Uterus (tissue), 4 donors: ENCODE results near the gene SLC25A25. TPM values are rescaled to one million over a fixed set of nuclear protein-coding genes. Genes with fewer than 3 reads are reported as not detected.
A peak's percentile ranks its signal among the peaks of the same experiment; 100 is the strongest.

Experiments used
- DNase-seq, 2 donors: peaks; one replicate each; pipeline ENCODE4 v3.0.0-alpha.2; 2019 to 2020
- H3K27ac ChIP-seq, 2 donors: fragments of 200-600 bp; sonication (generic); 1 replicate in 1 of 2; 2 replicates in 1 of 2; pipeline ENCODE4 v1.5.1; 2016 to 2018
- H3K27me3 ChIP-seq, 2 donors: fragments of 200-600 bp; sonication (generic); one replicate each; pipeline ENCODE4 v1.5.1; 2018 to 2019; ENCODE audit warnings: control low read depth in 1 of 2
- H3K36me3 ChIP-seq, 2 donors: fragments of 200-600 bp; sonication (generic); one replicate each; pipeline ENCODE4 v1.5.1; 2019; ENCODE audit warnings: control low read depth in 1 of 2
- H3K4me1 ChIP-seq, 2 donors: fragments of 200-600 bp; sonication (generic); one replicate each; pipeline ENCODE4 v1.5.1; 2018 to 2019; ENCODE audit warnings: control low read depth in 1 of 2
- H3K4me3 ChIP-seq, 2 donors: fragments of 200-600 bp; sonication (generic); 1 replicate in 1 of 2; 2 replicates in 1 of 2; pipeline ENCODE4 v1.5.1; 2018 to 2019; ENCODE audit warnings: mild to moderate bottlenecking in 1 of 2
- H3K9me3 ChIP-seq, 2 donors: fragments of 200-600 bp; sonication (generic); one replicate each; pipeline ENCODE4 v1.5.1; 2019; ENCODE audit warnings: control low read depth in 1 of 2
- POLR2A ChIP-seq, 2 donors: fragments of 450-650 bp; IDR thresholded peaks; one replicate each; pipeline ENCODE4 v1.6.1; 2016; ENCODE audit warnings: antibody characterized with exemption in 2 of 2, mild to moderate bottlenecking in 1 of 2, moderate library complexity in 1 of 2
- intact Hi-C: fragments of 100-400 bp; cut with DNase I; formaldehyde crosslinking; loops from one replicate; pipeline ENCODE4 v1.15.1; 2023; ENCODE audit warnings: low total_unique reads
- total RNA-seq, 4 donors: library from RNA; depleted of rRNA in 3 of 4; stranded (reverse); fragments of >200 nt in 3 of 4; gene quantifications; one replicate each; pipeline versions ENCODE4 v1.1.0 to v1.2.4, GENCODE V29; 2014 to 2023
- TF ChIP-seq, protein P1 (sequence below), 4 experiments: fragments of 200-600 bp in 2 of 4; fragments of 450-650 bp in 2 of 4; sonication (generic) in 2 of 4; IDR thresholded peaks; one replicate each; pipeline ENCODE4 v1.5.1; 2016 to 2019; ENCODE audit warnings: antibody characterized with exemption in 4 of 4, mild to moderate bottlenecking in 2 of 4, moderate library complexity in 1 of 4
- donor health status: DM: yes; HTN: yes; CAD: no.

Gene SLC25A25
- total RNA-seq, 4 donors from 2014 or later, result 14.3 to 49.7 (median 49.0) TPM

DNA sequence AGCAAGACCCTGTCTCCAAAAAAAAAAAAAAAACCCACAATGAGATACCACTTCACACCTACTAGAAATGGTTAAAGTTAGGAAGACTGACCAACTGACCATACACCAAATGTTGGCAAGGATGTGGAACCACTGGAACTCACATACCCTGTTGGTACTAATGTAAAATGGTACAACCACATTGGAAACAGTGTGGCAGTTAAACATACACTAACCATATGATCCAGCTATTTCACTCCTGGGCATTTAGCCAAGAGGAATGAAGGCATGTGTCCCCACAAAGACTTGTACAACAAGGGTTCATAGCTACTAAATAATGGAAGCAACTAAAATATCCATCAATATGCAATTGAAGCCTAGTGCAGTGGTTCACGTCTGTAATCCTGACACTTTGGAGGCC lies 22.2 kb upstream of the SLC25A25 start:
- Histone ChIP-seq H3K27ac (peak overlapping the region; percentile 69 to 75), H3K4me3 (no peak overlapping the region), H3K36me3 (no peaks in the 10 kb centered on the region), H3K4me1 (peaks cover 0 to 9% of the 10 kb centered on the region in 2 donors), H3K27me3 (no peaks in the 10 kb centered on the region), H3K9me3 (no peaks in the 10 kb centered on the region)
- intact Hi-C loops, result no loop called here
- TF ChIP-seq, protein P1, sequence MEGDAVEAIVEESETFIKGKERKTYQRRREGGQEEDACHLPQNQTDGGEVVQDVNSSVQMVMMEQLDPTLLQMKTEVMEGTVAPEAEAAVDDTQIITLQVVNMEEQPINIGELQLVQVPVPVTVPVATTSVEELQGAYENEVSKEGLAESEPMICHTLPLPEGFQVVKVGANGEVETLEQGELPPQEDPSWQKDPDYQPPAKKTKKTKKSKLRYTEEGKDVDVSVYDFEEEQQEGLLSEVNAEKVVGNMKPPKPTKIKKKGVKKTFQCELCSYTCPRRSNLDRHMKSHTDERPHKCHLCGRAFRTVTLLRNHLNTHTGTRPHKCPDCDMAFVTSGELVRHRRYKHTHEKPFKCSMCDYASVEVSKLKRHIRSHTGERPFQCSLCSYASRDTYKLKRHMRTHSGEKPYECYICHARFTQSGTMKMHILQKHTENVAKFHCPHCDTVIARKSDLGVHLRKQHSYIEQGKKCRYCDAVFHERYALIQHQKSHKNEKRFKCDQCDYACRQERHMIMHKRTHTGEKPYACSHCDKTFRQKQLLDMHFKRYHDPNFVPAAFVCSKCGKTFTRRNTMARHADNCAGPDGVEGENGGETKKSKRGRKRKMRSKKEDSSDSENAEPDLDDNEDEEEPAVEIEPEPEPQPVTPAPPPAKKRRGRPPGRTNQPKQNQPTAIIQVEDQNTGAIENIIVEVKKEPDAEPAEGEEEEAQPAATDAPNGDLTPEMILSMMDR (IDR thresholded peaks at IDR 0.05), result no peak
- TF ChIP-seq POLR2A (IDR thresholded peaks at IDR 0.05), result no peak
- DNase-seq, result no peak

DNA sequence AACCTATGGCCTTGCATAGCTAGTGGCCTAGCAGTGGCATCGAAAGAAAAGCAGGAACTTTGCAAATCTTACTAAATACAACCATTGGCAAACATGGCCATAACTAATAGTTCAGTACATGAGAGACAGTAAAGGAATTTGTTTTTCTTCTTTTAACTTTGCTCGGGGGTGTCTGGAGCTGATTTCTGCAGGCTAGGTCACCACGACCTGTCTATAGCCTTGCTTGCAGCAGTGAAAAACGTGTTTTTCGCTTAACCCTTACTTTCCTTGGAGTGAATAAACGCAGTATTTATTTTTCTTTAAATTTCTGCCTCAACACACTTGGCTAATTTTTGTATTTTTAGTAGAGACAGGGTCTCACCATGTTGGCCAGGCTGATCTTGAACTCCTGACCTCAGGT lies 20.8 kb upstream of the SLC25A25 start:
- no peak overlapping the region for H3K4me3 ChIP-seq
- H3K27ac ChIP-seq, result peak overlapping the region; percentile 69 to 71
- no peaks in the 10 kb centered on the region for H3K36me3 ChIP-seq
- no peaks in the 10 kb centered on the region for H3K27me3 ChIP-seq
- peak in 1 of 2 donors; percentile 62 for DNase-seq
- H3K4me1 ChIP-seq, result peaks cover 0 to 9% of the 10 kb centered on the region in 2 donors
- H3K9me3 ChIP-seq, result no peaks in the 10 kb centered on the region
- no peak for TF ChIP-seq POLR2A (IDR thresholded peaks at IDR 0.05)
- TF ChIP-seq, protein P1 (IDR thresholded peaks at IDR 0.05), result no peak
- intact Hi-C loops, result no loop called here

DNA sequence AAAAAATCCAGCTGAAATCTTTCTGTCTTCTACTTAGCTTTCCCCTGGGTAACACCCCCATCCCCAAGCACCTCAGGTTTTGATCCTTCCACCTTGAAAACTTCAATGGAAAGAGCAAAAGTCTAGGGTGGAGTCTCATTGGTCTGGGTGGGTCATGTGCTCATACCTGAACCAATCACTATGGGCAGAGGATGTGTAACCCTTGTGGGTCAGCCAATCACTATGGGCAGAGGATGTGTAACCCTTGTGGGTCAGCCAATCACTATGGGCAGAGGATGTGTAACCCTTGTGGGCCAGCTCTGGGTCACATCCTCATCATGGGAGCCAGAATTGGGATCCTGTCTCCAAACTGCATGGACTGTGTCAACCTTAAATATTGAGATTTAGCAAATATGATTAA lies 19.4 kb upstream of the SLC25A25 start:
- TF ChIP-seq, protein P1 (IDR thresholded peaks at IDR 0.05), result no peak
- no peak for TF ChIP-seq POLR2A (IDR thresholded peaks at IDR 0.05)
- Histone ChIP-seq H3K9me3 (no peaks in the 10 kb centered on the region), H3K36me3 (no peaks in the 10 kb centered on the region), H3K27me3 (no peaks in the 10 kb centered on the region), H3K27ac (peak overlapping the region; percentile 69 to 71), H3K4me1 (peaks cover 0 to 9% of the 10 kb centered on the region in 2 donors), H3K4me3 (no peak overlapping the region)
- no peak for DNase-seq
- intact Hi-C loops, result no loop called here

GRCh38 chr9:128049843-128050242 lies 18.2 kb upstream of the SLC25A25 start:
- Histone ChIP-seq H3K4me1 (peaks cover 0 to 9% of the 10 kb centered on the region in 2 donors), H3K27me3 (no peaks in the 10 kb centered on the region), H3K27ac (peak overlapping the region; percentile 69 to 71), H3K9me3 (no peaks in the 10 kb centered on the region), H3K36me3 (no peaks in the 10 kb centered on the region), H3K4me3 (no peak overlapping the region)
- DNase-seq, result no peak
- TF ChIP-seq POLR2A (IDR thresholded peaks at IDR 0.05), result no peak
- intact Hi-C loops, result no loop called here

GRCh38 chr9:128051932-128052709 lies 15.9 kb upstream of the SLC25A25 start:
- no peak for DNase-seq
- H3K4me3 ChIP-seq, result no peak overlapping the region
- no peaks in the 10 kb centered on the region for H3K9me3 ChIP-seq
- peaks cover 9 to 11% of the 10 kb centered on the region in 2 donors for H3K4me1 ChIP-seq
- intact Hi-C loops, result no loop called here
- no peaks in the 10 kb centered on the region for H3K36me3 ChIP-seq
- TF ChIP-seq POLR2A (IDR thresholded peaks at IDR 0.05), result no peak
- TF ChIP-seq, protein P1 (IDR thresholded peaks at IDR 0.05), result no peak
- no peaks in the 10 kb centered on the region for H3K27me3 ChIP-seq
- peak overlapping the region; percentile 69 to 71 for H3K27ac ChIP-seq
